NCI-H460 (cell line): Measurements from ENCODE around the gene NPAS1. TPM values are rescaled to one million over a fixed set of nuclear protein-coding genes. Genes with fewer than 3 reads are reported as not detected.

Experiments used
- DNase-seq: peaks from one replicate; pipeline ENCODE4 v3.0.0-alpha.2; 2016; ENCODE audit warnings: low read depth; ENCODE audit errors: extremely low read depth
- total RNA-seq: library from RNA; depleted of rRNA; stranded (reverse); fragments of >200 nt; shearing (Covaris generic); gene quantifications from 2 replicates; pipeline ENCODE4 v1.2.3, GENCODE V29; 2014

The NPAS1 gene
- total RNA-seq, 1 experiment from 2014 or later: 0.30 TPM

GRCh38 chr19:47013041-47013517 is 6.6 kb upstream of the NPAS1 start:
- DNase-seq: peak; percentile 58

DNA sequence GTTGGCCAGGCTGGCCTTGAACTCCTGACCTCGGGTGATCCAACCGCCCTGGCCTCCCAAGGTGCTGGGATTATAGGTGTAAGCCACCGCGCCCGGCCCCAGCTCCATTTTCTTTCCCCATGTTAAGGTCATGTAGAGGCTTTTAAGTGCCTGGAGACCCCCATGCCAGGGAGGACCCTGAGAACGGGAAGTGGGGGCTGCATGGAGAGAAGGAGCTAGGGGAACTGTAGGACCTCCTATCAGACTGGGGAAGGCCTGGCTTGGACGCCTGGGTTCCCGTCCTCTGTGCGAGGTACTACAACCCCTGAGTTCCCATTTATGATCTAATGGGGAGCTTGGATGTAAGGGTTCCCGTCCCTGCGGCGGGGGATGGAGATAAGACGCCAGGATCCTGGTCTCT is 714 bp upstream of the NPAS1 start:
- no peak for DNase-seq

- no peak for DNase-seq
These were observed 632 bp downstream of the NPAS1 start for GRCh38 chr19:47020132-47020805.

- no peak for DNase-seq
These were observed 1.4 kb downstream of the NPAS1 start for GRCh38 chr19:47020992-47021496.

GRCh38 chr19:47021536-47022139 is 2.0 kb downstream of the NPAS1 start:
- no peak for DNase-seq

DNA sequence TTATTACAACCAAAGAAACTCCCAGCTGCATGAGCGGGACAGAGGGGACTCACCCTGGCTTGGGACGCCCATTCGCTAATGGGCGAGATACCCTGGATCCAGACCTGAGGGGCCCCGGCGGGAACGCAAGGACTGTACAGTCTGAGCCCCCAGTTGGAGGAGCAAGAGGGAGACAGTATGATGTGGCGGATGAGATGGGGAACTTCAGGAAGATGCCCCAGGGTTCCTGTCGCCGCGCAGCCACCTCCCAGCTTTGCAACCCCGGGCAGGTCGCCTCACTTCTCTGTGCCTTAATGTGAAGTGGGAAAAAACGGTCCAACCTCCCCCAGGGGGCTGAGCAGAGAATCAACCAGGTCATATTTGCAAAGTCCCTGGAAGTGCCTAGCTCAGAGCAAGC is 2.5 kb downstream of the NPAS1 start:
- no peak for DNase-seq

GRCh38 chr19:47022541-47023447 is 3.2 kb downstream of the NPAS1 start:
- DNase-seq: no peak

GRCh38 chr19:47023448-47023794 is 3.8 kb downstream of the NPAS1 start:
- DNase-seq: no peak

GRCh38 chr19:47024502-47024901 is 4.9 kb downstream of the NPAS1 start:
- DNase-seq: no peak

GRCh38 chr19:47026156-47026555 is 6.5 kb downstream of the NPAS1 start:
- no peak for DNase-seq

GRCh38 chr19:47026889-47027288 is 7.3 kb downstream of the NPAS1 start:
- DNase-seq: no peak

GRCh38 chr19:47027586-47028088 is 8.0 kb downstream of the NPAS1 start:
- DNase-seq: no peak

DNA sequence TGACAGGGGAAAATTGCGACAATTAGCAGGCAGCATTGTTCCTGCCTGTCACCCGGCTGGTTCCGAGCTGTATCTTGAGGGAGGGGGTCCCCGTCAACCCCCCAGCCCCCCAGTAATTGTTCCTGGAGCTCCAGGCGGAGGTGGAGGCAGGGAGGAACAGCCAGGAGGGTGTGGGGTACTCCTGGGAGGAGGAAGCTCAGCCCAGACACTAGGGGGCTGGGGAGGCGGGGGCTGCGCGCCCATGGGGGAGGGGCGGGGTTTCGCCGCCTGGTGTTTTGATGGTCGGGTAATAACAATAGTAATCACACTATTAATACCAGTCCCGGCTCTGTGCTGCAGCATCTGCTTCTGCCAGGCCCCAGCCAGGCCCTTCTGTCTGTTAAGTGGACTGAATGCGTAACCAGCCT is 8.6 kb downstream of the NPAS1 start:
- no peak for DNase-seq

DNA sequence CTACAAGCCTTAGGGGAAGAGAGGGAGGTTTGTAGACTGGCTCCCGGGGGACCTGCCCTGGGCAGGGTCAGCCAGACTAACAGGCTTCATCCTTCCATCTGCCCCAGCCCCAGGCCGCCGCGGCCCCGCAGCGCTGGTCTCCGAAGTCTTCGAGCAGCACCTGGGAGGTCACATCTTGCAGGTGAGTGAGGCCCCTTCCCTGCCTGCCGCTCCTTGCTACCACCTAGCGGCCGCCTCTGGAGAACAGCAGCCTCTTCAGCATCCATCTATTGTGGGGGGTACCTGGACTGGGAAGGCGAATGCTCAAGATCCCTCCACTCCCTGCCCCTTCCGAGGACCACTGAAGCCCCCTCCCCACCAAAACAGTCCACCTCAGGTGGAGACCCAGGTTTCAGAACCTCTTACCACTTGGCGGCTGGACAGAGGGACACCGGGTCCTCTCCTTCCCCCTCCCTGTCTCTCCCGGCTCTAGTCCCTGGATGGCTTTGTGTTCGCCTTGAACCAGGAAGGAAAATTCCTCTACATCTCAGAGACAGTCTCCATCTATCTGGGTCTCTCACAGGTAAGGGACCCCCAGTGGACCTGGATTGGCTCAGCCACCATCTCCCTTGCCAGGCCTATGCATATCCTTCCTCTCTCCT is 12.7 kb downstream of the NPAS1 start:
- no peak for DNase-seq

- DNase-seq: peak; percentile 65
These were observed 15.8 kb downstream of the NPAS1 start for GRCh38 chr19:47035127-47036096.

DNA sequence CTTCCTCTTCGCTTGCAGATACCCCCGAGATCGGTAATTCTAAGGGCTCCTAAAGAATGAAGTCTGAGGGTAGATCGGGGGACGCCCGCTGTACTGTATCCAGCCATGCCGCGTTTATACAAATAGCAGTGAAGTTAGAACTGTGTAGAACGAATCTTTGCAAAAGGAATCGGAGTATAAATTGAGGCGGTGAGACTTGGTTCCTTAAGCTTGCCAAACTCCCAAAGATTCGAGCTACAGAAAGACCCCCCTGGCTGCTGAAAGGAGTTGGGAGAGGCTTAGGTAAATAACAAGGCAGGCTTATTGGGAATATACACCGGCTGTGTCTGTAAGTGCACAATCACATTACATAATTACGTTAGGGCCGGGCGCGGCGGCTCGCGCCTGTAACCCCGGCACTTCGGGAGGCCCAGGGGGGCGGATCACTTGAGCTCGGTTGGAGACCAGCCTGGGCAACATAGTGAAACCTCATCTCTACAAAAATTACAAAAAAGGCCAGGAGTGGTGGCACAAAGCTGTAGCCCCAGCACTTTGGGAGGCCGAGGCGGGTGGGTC is 16.5 kb downstream of the NPAS1 start:
- DNase-seq: no peak

- no peak for DNase-seq
These were observed 18.1 kb downstream of the NPAS1 start for GRCh38 chr19:47037766-47038165.

DNA sequence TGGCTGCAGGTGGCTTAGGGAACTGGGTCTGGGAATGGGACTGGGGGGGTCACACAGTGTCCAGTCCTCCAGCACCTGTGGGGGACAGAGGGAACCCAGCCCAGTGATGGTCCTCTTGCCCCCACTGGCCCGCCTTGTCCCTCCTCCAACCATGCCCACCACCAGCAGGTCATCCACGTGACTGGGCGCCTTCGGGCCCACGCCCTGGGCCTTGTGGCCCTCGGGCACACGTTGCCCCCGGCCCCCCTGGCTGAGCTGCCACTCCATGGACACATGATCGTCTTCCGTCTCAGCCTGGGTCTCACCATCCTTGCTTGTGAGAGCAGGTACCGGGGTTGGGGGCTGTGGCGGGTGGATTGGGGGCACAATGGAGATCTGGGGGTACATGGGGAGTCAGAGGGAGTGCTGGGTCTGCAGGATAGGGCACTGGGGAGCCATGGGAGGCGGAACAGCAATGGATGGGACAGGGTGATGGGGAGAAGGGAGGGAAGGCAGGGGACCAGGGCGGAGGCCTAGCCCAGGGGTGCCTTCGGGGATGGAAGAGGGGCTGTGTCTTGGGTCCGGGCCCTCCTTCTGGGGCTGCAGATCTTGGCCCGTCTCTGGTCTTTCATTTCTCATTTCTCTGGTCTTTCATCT is 19.7 kb downstream of the NPAS1 start:
- no peak for DNase-seq

DNA sequence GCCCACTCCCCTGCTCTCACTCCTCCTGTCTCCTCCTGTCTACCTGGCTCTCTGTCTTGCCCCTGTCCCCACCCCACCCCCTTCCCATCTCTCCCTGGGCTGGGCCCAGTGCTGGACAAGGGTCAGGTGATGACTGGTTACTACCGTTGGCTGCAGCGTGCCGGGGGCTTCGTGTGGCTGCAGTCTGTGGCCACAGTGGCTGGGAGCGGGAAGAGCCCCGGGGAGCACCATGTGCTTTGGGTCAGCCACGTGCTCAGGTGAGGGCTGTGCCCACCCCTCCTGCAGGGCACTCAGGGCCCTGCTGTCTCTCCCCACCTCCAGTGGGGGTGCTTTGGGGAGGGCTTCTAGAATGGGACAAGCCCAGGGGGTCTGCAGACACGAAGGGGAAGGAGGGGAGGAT is 21.2 kb downstream of the NPAS1 start:
- no peak for DNase-seq
